Right lung (tissue), 5 donors: ENCODE results near the gene ZBTB6. TPM values are rescaled to one million over a fixed set of nuclear protein-coding genes. Genes with fewer than 3 reads are reported as not detected.
"Not testable (repeated sequence)": the region's sequence is repeated elsewhere in the genome, so short reads cannot be mapped to it uniquely, and the experiment has no call there.

Experiments
- DNase-seq, 2 donors: peaks; one replicate each; pipeline ENCODE4 v3.0.0-alpha.2; 2013
- polyA plus RNA-seq, 5 donors: library from polyadenylated mRNA; unstranded; fragments of 120-200 nt; gene quantifications; one replicate each; pipeline versions ENCODE4 v1.2.1 to v1.2.3, GENCODE V29; 2013; ENCODE audit warnings: inconsistent platforms in 1 of 5, low replicate concordance in 1 of 5; ENCODE audit not compliant: insufficient read length in 5 of 5, insufficient read depth in 1 of 5

ZBTB6 gene
- polyA plus RNA-seq, 5 donors: 11.6 to 19.2 (median 13.8) TPM

DNA sequence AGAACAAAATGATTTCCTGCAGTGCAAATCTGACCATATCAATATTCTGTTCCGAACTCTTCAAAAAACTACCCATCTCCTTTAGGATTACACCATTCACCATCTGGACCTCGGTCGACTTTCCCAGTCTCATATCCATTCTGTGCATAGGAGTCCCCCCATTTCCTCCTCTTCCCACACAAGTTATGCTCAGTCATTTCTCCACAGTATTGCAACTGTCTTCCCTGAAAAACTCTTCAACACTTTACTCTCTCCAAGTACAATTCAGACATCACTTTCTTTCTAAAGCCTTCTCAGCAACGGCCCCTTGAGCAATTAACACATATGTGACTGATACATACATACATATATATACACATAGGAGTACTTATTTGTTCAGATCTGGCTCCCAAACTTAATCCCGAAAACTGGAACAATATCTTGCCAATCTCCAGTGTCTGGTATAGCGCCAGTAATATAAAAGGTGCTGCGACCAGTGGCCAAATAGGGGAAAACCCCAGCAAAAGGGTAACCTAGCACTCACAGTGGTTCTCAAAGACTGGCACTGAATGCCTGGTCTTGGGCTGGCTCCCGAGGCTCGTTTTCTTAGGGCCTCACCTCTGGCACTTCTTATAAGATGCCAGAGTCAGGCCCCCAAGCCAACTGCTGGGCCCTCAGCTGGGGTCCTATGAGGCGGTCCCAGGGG, 17.6 kb upstream of the ZBTB6 start:
- no peak for DNase-seq

DNA sequence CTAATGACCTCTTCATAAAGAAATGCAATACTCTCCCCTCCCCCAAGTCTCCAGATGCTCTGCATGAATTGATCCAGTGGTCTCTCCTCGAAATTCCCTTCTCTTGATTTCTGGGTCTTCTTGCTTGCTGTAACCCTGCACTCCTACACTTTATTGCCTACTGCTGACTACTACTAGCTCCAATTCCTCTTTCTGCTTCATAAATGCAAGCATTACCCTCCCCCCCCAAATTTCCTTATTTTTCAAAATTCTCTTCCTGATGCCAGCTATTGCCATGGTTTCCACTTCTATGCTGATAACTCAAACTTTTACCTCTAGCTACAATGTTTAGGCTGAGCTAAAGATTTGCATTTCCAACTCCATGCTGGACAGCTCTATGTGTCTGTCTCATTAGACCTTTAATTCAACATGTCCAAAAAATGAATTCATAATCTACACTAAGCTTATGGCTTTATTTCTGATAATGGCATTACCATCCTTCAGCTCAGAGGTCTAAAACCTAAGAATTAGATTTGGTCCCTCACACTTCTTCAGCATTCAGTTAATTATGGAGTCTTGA, 16.8 kb upstream of the ZBTB6 start:
- no peak for DNase-seq

DNA sequence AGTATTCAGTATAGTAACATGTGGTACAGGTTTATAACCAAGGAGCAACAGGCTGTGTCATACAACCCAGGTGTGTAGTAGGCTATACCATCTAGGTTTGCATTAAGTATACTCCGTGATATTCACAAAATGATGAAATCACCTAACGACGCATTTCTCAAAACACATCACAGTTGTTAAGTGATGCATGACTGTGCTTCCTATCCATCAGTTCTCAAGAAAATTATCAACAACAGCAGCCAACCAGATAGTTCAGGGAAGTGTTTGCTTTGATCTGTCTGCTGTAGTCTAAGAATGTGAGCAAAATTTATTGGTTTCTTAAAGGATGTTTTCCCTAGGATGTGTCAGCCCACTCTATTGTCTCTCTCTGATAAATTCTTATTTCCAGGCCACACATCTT, 10.8 kb upstream of the ZBTB6 start:
- no peak for DNase-seq

- DNase-seq: no peak
Measured at GRCh38 chr9:122922713-122923112, 9.6 kb upstream of the ZBTB6 start.

- DNase-seq: no peak
Measured at GRCh38 chr9:122918310-122918709, 5.2 kb upstream of the ZBTB6 start.

DNA sequence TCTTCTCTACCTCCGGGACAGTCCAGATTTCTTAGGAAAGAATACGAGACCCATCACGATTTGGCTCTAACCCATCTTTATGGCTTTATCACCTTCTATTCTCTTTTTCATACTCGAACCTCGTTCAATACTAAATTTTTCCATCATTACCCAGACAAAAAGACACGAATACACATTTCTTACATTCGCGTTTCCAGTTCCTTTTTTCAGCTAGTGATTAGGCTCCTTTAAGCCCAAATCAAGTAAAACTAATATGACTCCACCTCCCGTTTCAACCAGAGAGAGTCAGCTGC, 506 bp downstream of the ZBTB6 start:
- DNase-seq: no peak

DNA sequence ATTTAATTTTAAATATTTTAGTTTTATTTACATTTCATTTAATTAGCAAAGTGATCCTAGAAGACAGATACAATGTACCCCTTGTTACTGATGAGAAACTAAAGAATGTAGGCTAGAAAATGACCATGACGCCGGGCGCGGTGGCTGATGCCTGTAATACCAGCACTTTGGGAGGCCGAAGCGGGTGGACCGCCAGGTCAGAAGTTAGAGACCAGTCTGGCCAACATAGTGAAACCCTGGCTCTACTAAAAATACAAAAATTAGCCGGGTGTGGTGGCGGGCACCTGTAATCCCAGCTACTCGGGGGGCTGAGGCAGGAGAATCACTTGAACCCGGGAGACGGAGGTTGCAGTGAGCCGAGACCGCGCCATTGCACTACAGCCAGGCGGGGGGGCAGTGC, 7.0 kb downstream of the ZBTB6 start:
- DNase-seq: not testable (repeated sequence)

DNA sequence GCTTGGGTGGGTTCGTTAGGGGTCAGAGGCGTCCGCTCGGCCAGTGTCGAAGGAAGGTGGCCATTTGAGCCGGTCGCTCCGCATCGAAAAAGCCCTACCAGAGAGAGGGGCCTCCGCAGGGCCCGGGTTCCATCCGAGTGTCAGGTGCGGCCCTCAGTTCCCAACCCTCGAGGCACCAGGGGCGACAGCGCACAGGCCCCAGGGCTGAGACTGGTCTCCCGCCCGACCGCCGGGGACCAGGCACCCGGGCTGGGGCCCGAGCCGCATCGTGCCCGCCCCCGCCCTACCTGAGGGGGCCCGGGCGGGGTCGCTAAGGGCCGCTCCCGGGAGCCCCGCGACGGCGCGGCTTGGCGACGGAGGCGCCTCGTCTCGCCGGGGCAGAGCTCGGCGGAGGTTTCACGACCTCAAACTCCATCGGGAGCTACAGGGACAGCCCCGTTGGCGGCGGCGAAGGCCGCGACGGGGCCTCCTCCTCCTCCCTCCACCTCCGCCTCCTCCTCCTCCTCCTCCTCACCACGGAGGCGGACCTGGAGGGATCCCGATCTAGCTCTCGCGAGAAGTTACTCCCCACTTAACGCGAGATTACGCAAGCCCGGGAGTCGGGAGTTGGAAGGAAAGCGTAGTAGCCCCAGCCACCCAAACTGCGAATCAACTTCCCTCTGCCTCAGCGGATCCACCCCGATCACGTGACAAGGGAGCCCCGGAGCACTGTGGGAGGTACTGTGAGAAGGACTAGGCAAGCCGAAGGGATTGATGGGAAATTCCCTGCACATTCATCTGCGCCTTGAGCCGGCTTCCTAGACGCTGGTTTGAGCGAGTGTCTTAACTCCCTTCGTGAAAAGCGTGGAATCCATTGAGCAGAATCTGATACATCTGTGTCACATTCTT, 8.1 kb downstream of the ZBTB6 start, which contains the start of gene RC3H2:
RC3H2 (minus strand) TSS at position 537 of the 888 bp plus-strand sequence. CDS start 7,850 bp downstream, outside the sequence.
- DNase-seq: peak; percentile 98 to 99

- DNase-seq: peak; percentile 10 to 38
Measured at GRCh38 chr9:122904466-122904822, 8.7 kb downstream of the ZBTB6 start.

GRCh38 chr9:122900791-122901190, 12.3 kb downstream of the ZBTB6 start:
- no peak for DNase-seq

GRCh38 chr9:122897969-122898368, 15.2 kb downstream of the ZBTB6 start:
- DNase-seq: no peak

DNA sequence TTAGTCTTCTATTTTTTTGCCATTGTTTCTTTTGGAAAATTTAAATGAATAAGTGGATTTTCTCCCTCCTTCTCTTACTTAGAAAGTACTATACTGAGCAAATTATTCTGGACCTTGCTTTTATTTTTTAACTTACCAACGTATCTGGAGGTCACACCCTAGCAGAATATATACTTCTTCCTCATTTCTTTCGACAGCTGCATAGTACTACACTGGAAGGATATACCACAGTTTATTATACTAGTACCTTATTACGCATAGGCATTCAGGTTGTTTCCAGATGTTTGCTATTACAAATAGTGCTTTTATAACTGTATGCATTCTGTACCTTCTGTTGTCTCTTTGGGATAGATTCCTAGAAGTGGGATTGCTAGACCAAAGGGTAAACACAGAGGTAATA, 24.6 kb downstream of the ZBTB6 start:
- DNase-seq: no peak

DNA sequence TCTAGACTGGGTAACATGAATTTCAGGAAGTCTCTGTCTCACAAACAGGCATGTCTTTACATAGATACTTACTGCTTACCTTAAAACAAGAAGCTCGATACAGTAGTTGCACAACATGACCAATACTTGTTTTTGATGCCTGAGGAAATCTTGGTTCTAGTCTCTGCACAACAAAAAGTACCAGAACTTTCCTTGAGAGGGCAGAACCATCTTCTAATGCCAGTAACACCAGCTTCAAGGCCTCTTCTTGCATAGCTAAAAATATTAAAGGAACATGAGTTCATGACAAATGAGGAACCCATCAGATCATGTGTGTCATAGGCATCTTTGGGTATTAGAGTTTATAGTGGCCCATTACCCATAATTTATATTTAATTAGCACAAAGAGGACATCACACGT, 30.0 kb downstream of the ZBTB6 start:
- no peak for DNase-seq

GRCh38 chr9:122879443-122879842, 33.7 kb downstream of the ZBTB6 start:
- no peak for DNase-seq

GRCh38 chr9:122875523-122875922, 37.6 kb downstream of the ZBTB6 start:
- no peak for DNase-seq

DNA sequence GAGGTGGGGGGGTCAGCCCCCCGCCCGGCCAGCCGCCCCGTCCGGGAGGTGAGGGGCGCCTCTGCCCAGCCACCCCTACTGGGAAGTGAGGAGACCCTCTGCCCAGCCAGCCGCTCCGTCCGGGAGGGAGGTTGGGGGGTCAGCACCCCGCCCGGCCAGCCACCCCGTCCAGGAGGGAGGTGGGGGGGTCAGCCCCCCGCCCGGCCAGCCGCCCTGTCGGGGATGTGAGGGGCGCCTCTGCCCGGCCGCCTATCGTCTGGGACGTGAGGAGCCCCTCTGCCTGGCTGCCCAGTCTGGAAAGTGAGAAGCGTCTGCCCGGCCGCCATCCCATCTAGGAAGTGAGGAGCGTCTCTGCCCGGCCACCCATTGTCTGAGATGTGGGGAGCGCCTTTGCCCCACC, 45.8 kb downstream of the ZBTB6 start:
- not testable (repeated sequence) for DNase-seq

GRCh38 chr9:122866079-122866478, 47.0 kb downstream of the ZBTB6 start:
- no peak for DNase-seq

DNA sequence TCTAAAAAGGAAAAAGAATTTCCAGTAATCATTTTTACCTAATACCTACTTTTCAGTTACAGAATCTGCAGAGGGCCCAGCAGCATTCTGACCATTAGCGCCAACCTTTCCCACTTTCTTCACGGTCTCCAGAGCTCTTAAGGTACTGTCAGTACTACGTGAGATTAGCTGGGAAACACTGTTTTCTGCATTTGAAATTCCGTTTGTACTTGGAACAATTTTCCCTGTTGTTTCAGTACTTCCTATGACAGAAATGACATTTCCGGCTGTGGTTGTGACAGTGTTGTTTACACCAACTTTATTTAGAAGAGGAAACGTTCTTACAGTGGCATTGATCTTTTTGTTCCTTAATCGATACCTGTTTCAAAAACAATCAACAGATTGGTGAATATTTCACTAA, 47.8 kb downstream of the ZBTB6 start:
- DNase-seq: no peak

DNA sequence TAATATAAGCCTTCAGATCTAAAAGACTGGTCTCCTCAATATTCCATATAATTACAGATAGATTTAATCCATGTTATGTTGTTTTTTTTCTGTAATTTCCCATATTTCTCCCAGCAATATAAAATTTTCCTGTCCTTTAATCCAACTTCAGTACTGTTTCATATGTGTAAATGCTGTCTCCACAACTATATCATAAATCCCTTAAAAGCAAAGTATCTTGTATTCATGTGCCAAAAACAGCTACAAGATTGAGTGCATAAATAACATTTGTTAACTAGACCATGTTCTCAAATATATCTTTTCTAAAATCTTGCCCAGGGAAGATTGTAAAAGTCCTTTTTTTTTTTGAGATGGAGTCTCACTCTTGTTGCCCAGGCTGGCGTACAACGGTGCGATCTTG, 49.7 kb downstream of the ZBTB6 start:
- DNase-seq: no peak

DNA sequence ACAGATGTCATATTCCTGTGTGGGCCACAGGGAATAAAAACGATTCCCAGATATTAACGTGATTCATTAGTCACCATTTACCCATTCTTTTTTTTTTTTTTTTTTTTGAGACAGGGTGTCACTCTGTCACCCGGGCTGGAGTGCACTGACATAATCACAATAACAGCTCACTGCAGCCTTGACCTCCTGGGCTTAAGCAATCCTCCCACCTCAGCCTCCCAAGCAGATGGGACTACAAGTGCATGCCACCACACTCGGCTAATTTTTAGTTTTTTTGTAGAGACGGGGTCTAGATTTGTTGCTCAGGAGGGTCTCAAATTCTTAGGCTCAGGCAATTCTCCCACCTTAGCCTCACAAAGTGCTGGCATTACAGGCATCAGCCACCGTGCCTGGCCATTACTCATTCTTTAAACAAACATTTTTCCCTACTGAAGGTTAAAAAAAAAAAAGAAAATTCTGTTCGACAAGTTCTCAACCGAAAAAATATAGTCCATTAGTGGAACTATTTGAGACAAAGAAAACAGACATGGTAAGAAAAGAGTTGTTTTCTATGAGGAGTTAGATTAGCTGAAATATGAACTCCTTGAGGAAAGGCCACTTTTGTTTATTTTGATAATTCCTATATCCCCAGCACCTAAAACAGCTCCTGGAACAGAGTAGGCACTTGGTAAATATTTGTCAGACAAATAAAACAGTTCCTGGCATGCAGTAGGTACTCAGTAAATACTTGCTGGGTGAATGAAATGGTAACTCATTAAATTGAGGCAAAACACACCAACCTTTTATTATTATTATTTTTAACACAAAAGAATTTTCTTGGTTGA, 52.6 kb downstream of the ZBTB6 start:
- no peak for DNase-seq
